Measurements from ENCODE around the gene TECPR2.
"Not testable (repeated sequence)": the region's sequence is repeated elsewhere in the genome, so short reads cannot be mapped to it uniquely, and the experiment has no call there.

TECPR2 gene

GRCh38 chr14:102539544-102540314 is 177.0 kb downstream of the TECPR2 start:
- peak; percentile 88 for DNase-seq

GRCh38 chr14:102540315-102541028 is 177.7 kb downstream of the TECPR2 start:
- peak; percentile 90 for DNase-seq

- not testable (repeated sequence) for DNase-seq
Observed at GRCh38 chr14:102541029-102541491, 178.3 kb downstream of the TECPR2 start.

- no peak for DNase-seq
Observed at GRCh38 chr14:102541771-102542170, 179.0 kb downstream of the TECPR2 start.

- peak; percentile 85 for DNase-seq
Observed at GRCh38 chr14:102544046-102544746, 181.5 kb downstream of the TECPR2 start.

- peak; percentile 58 for DNase-seq
Observed at GRCh38 chr14:102544747-102545460, 182.2 kb downstream of the TECPR2 start.

- peak; percentile 64 for DNase-seq
Observed at GRCh38 chr14:102545461-102546265, 182.9 kb downstream of the TECPR2 start.

- no peak for DNase-seq
Observed at GRCh38 chr14:102548616-102549240, 186.0 kb downstream of the TECPR2 start.

- DNase-seq, result not testable (repeated sequence)
Observed at GRCh38 chr14:102550927-102551401, 188.2 kb downstream of the TECPR2 start.
